H1 (cell line): ENCODE data around the gene ADAMTS4. TPM values are rescaled to one million over a fixed set of nuclear protein-coding genes. Genes with fewer than 3 reads are reported as not detected.

Source experiments
- CTCF ChIA-PET: fragments of 300-600 bp; sonication (Branson Sonifier 250); formaldehyde crosslinking; loops from one replicate; lab custom pipeline; 2021; ENCODE audit not compliant: partially characterized antibody; lab: Charles Lee
- POLR2A ChIA-PET: fragments of 300-600 bp; sonication (Branson Sonifier 250); formaldehyde crosslinking; loops from one replicate; lab custom pipeline; 2021; ENCODE audit warnings: inconsistent platforms; ENCODE audit not compliant: partially characterized antibody; lab: Charles Lee
- DNase-seq, 2 experiments: peaks; one replicate each; pipeline versions ENCODE4 v3.0.0 to v3.0.0-alpha.2; 2010 to 2022; ENCODE audit warnings: low spot score in 2 of 2, low read depth in 1 of 2, mixed read lengths in 1 of 2
- FAIRE-seq: peaks from 2 replicates; lab custom pipeline; 2011; peaks lifted over from hg19 to GRCh38; lab: Jason Lieb, UNC
- H2AFZ ChIP-seq: 2 replicates; pipeline ENCODE4 v1.8.1; 2012; ENCODE audit warnings: low read length, inconsistent platforms
- H2AK5ac ChIP-seq: 2 replicates; pipeline ENCODE4 v1.6.1; 2013; ENCODE audit warnings: low read depth, low read length
- H2BK120ac ChIP-seq: replicated peaks from 2 replicates; pipeline ENCODE3; 2013; ENCODE audit warnings: low read depth, low read length, inconsistent platforms
- H2BK12ac ChIP-seq: 2 replicates; pipeline ENCODE4 v1.6.1; 2013; ENCODE audit warnings: low read depth, low read length
- H2BK15ac ChIP-seq: 2 replicates; pipeline ENCODE4 v1.6.1; 2013; ENCODE audit warnings: low read length
- H2BK20ac ChIP-seq: 2 replicates; pipeline ENCODE4 v1.6.1; 2013; ENCODE audit warnings: low read length
- H2BK5ac ChIP-seq: 2 replicates; pipeline ENCODE4 v1.6.1; 2013; ENCODE audit warnings: low read depth, low read length
- H3K14ac ChIP-seq: 2 replicates; pipeline ENCODE4 v1.6.1; 2013; ENCODE audit warnings: inconsistent platforms; ENCODE audit not compliant: insufficient read length
- H3K18ac ChIP-seq: 2 replicates; pipeline ENCODE4 v1.6.1; 2013; ENCODE audit warnings: low read length; ENCODE audit errors: extremely low read depth
- H3K23ac ChIP-seq: 2 replicates; pipeline ENCODE4 v1.6.1; 2013; ENCODE audit warnings: inconsistent platforms; ENCODE audit not compliant: insufficient read length
- H3K23me2 ChIP-seq: 2 replicates; pipeline ENCODE4 v1.6.1; 2013; ENCODE audit warnings: low read depth, low read length
- H3K27ac ChIP-seq: 2 replicates; pipeline ENCODE4 v1.6.1; 2011; ENCODE audit warnings: low read depth, low read length, inconsistent platforms
- H3K27me3 ChIP-seq, 4 experiments: replicated peaks in 1 of 4; 1 replicate in 1 of 4; 2 replicates in 3 of 4; pipeline versions ENCODE4 v1.6.1 to v1.8.1; 2011 to 2013; ENCODE audit warnings: low read length in 3 of 4, mild to moderate bottlenecking in 3 of 4, inconsistent platforms in 2 of 4, mixed read lengths in 2 of 4, moderate library complexity in 1 of 4; ENCODE audit not compliant: control insufficient read depth in 3 of 4, insufficient read depth in 3 of 4; ENCODE audit errors: extremely low read depth in 1 of 4
- H3K36me3 ChIP-seq, 4 experiments: 2 replicates each; pipeline versions ENCODE4 v1.6.1 to v1.8.1; 2011 to 2013; ENCODE audit warnings: mild to moderate bottlenecking in 4 of 4, low read length in 3 of 4, moderate library complexity in 2 of 4, control low read depth in 1 of 4, inconsistent platforms in 1 of 4; ENCODE audit not compliant: insufficient read depth in 4 of 4, control insufficient read depth in 2 of 4
- H3K4ac ChIP-seq: replicated peaks from 2 replicates; pipeline ENCODE3; 2013; ENCODE audit warnings: low read length, low read depth, mixed read lengths, inconsistent platforms; ENCODE audit not compliant: insufficient read length
- H3K4me1 ChIP-seq, 4 experiments: replicated peaks in 1 of 4; 1 replicate in 1 of 4; 2 replicates in 3 of 4; pipeline versions ENCODE4 v1.6.1 to v1.8.1; 2011 to 2013; ENCODE audit warnings: low read length in 3 of 4, inconsistent platforms in 2 of 4, mixed read lengths in 1 of 4; ENCODE audit not compliant: insufficient read depth in 4 of 4, control insufficient read depth in 3 of 4
- H3K4me2 ChIP-seq, 2 experiments: 2 replicates each; pipeline versions ENCODE4 v1.6.1 to v1.8.1; 2011 to 2013; ENCODE audit warnings: low read depth in 2 of 2, low read length in 2 of 2, control low read depth in 1 of 2, inconsistent platforms in 1 of 2, mild to moderate bottlenecking in 1 of 2; ENCODE audit not compliant: insufficient read depth in 1 of 2
- H3K4me3 ChIP-seq, 4 experiments: fragments of 200-600, 300-600 bp in 1 of 4; sonication (generic), shearing (Covaris generic), sonication (Bioruptor Twin) in 1 of 4; 2 replicates each; pipeline versions ENCODE4 v1.5.1 to v1.8.1; 2011 to 2016; ENCODE audit warnings: low read length in 4 of 4, low read depth in 3 of 4, control low read depth in 2 of 4, inconsistent platforms in 2 of 4, mild to moderate bottlenecking in 2 of 4, mixed read lengths in 1 of 4, moderate library complexity in 1 of 4; ENCODE audit not compliant: insufficient read depth in 2 of 4; ENCODE audit errors: extremely low read depth in 1 of 4
- H3K56ac ChIP-seq: replicated peaks from 2 replicates; pipeline ENCODE3; 2013; ENCODE audit warnings: low read depth, mild to moderate bottlenecking, mixed read lengths, low read length, inconsistent platforms; ENCODE audit not compliant: insufficient read length
- H3K79me1 ChIP-seq: 2 replicates; pipeline ENCODE4 v1.6.1; 2013; ENCODE audit warnings: low read depth, low read length, control low read depth
- H3K79me2 ChIP-seq, 2 experiments: 2 replicates each; pipeline versions ENCODE4 v1.6.1 to v1.8.1; 2012 to 2013; ENCODE audit warnings: low read length in 2 of 2, mild to moderate bottlenecking in 2 of 2, inconsistent platforms in 1 of 2; ENCODE audit not compliant: insufficient read depth in 2 of 2, control insufficient read depth in 1 of 2
- H3K9ac ChIP-seq, 4 experiments: replicated peaks in 1 of 4; 1 replicate in 1 of 4; 2 replicates in 3 of 4; pipeline versions ENCODE4 v1.6.1 to v1.8.1; 2011 to 2013; ENCODE audit warnings: low read depth in 3 of 4, low read length in 3 of 4, control low read depth in 2 of 4, mild to moderate bottlenecking in 2 of 4, moderate library complexity in 2 of 4, inconsistent platforms in 1 of 4; ENCODE audit errors: extremely low read depth in 1 of 4
- H3K9me3 ChIP-seq, 2 experiments: 2 replicates each; pipeline versions ENCODE4 v1.6.1 to v1.8.1; 2012 to 2013; ENCODE audit warnings: mild to moderate bottlenecking in 2 of 2, moderate library complexity in 2 of 2, control low read depth in 1 of 2, inconsistent platforms in 1 of 2, low read depth in 1 of 2, low read length in 1 of 2, mixed read lengths in 1 of 2; ENCODE audit not compliant: insufficient read depth in 2 of 2
- H4K20me1 ChIP-seq, 2 experiments: replicated peaks in 1 of 2; 2 replicates each; pipeline versions ENCODE3 to v1.8.1; 2011 to 2013; ENCODE audit warnings: inconsistent platforms in 2 of 2, low read length in 2 of 2, mild to moderate bottlenecking in 1 of 2; ENCODE audit not compliant: insufficient read depth in 2 of 2, control insufficient read depth in 1 of 2
- H4K5ac ChIP-seq: 2 replicates; pipeline ENCODE4 v1.6.1; 2013; ENCODE audit warnings: low read length, low read depth, mixed read lengths, inconsistent platforms; ENCODE audit not compliant: insufficient read length
- H4K8ac ChIP-seq: 2 replicates; pipeline ENCODE4 v1.8.0; 2013; ENCODE audit warnings: mild to moderate bottlenecking, moderate library complexity, low read length, inconsistent platforms; ENCODE audit not compliant: insufficient read depth; ENCODE audit errors: extremely low read depth
- H4K91ac ChIP-seq: replicated peaks from 2 replicates; pipeline ENCODE3; 2013; ENCODE audit warnings: low read length, mixed read lengths, inconsistent platforms; ENCODE audit not compliant: insufficient read length
- EGR1 ChIP-seq: IDR thresholded peaks from 2 replicates; pipeline ENCODE4 v1.6.1; 2011; ENCODE audit warnings: low read depth, low read length, borderline replicate concordance
- WGBS, 2 experiments: shearing (Covaris generic) in 1 of 2; methylation state at CpG; one replicate each; pipeline versions ENCODE4 v1.1.6 to v1.1.7; 2013 to 2015; ENCODE audit warnings: low lambda C conversion rate in 2 of 2, mixed read lengths in 2 of 2, inconsistent platforms in 1 of 2, low coverage in 1 of 2, missing lambda C conversion rate in 1 of 2; ENCODE audit not compliant: insufficient replicate concordance in 2 of 2, insufficient coverage in 1 of 2, insufficient read length in 1 of 2; ENCODE audit errors: extremely low coverage in 1 of 2, missing lambda C conversion rate in 1 of 2; 5-methylcytosine and 5-hydroxymethylcytosine counted together
- polyA plus RNA-seq, 7 experiments: library from polyadenylated mRNA; depleted of rRNA in 3 of 7; stranded (reverse) in 5 of 7; unstranded in 2 of 7; fragments of >200 nt in 5 of 7; fragments of 200-250 nt in 2 of 7; gene quantifications; 1 replicate in 5 of 7; 2 replicates in 1 of 7; 4 replicates in 1 of 7; pipeline versions ENCODE4 v1.2.1 to v1.2.3, GENCODE V29; 2011 to 2013; ENCODE audit warnings: missing spikeins in 2 of 7, mixed read lengths in 2 of 7
- total RNA-seq: library from RNA; stranded (reverse); fragmentation: NEBNext Ultra II Directional; extraction: Animal tissue kit (Norgen Biotek cat#: 25700); gene quantifications from 2 replicates; pipeline ENCODE4 v1.2.1, GENCODE V29; 2021

The ADAMTS4 gene
- total and polyA plus RNA-seq, 2 of the 8 experiments (the other 6 are each of a cell fraction or from before 2014, with no cell fraction given), result 4.6 to 7.2 TPM

GRCh38 chr1:161206411-161207140, 7.7 kb upstream of the ADAMTS4 start:
- no peaks in the 10 kb centered on the region for H3K27me3 ChIP-seq
- H3K36me3 ChIP-seq, result peaks cover 23 to 60% (median 38%) of the 10 kb centered on the region in 4 experiments
- no peak overlapping the region for H3K9ac ChIP-seq
- H2BK12ac ChIP-seq, result no peak overlapping the region
- peaks cover 3% of the 10 kb centered on the region for H3K23me2 ChIP-seq
- no peak overlapping the region for H2AK5ac ChIP-seq
- no peak overlapping the region for H3K23ac ChIP-seq
- H2BK20ac ChIP-seq, result no peak overlapping the region
- no peak overlapping the region for H3K4me3 ChIP-seq
- POLR2A ChIA-PET, result interaction anchor here (1.2 to 1.6 kb wide), 3 partner anchors 8 to 108 kb away, joined by 3 to 4 read pairs (median 4); partner anchors contain the start of gene SDHC
- H2BK5ac ChIP-seq, result no peak overlapping the region
- H3K14ac ChIP-seq, result no peak overlapping the region
- no peak overlapping the region for H3K4ac ChIP-seq
- no peak overlapping the region for H2BK15ac ChIP-seq
- FAIRE-seq, result no peak
- no peak overlapping the region for H4K5ac ChIP-seq
- H3K27ac ChIP-seq, result no peak overlapping the region
- no peak overlapping the region for H2BK120ac ChIP-seq
- peaks cover 0 to 9% of the 10 kb centered on the region in 2 experiments; a peak in 2 of 4 replicates for H3K79me2 ChIP-seq
- peaks cover 1 to 7% of the 10 kb centered on the region in 2 experiments for H4K20me1 ChIP-seq
- H3K4me1 ChIP-seq, result peaks cover under 1 to 8% (median 5%) of the 10 kb centered on the region in 4 experiments; a peak in 6 of 7 replicates
- CTCF ChIA-PET, result interaction anchor here (1.3 to 17.6 kb wide), 9 partner anchors 10 to 176 kb away, joined by 3 to 427 read pairs (median 6); partner anchors contain the start of genes APOA2, FCER1G and TOMM40L
- DNase-seq, result no peak
- H3K18ac ChIP-seq, result no peak overlapping the region
- no peak overlapping the region for H3K4me2 ChIP-seq
- WGBS, 2 experiments, result 95% methylated on average over 12 of the region's 12 CpGs; no CpG with 5 or more reads in 1 of the 2 experiments
- H3K9me3 ChIP-seq, result no peaks in the 10 kb centered on the region
- H3K56ac ChIP-seq, result no peak overlapping the region
- TF ChIP-seq EGR1, result no peak
- H2AFZ ChIP-seq, result no peak overlapping the region
- peaks cover 2% of the 10 kb centered on the region; the same call in 1 of the 2 replicates for H3K79me1 ChIP-seq
- H4K91ac ChIP-seq, result no peak overlapping the region
- H4K8ac ChIP-seq, result no peak overlapping the region
